ENCODE measurements around the gene STK26. TPM values are rescaled to one million over a fixed set of nuclear protein-coding genes. Genes with fewer than 3 reads are reported as not detected.

The STK26 gene
- total and polyA plus RNA-seq, 2 of the 13 experiments (the other 11 are each of a cell fraction or from before 2014, with no cell fraction given) = 16.9 to 47.9 TPM

DNA sequence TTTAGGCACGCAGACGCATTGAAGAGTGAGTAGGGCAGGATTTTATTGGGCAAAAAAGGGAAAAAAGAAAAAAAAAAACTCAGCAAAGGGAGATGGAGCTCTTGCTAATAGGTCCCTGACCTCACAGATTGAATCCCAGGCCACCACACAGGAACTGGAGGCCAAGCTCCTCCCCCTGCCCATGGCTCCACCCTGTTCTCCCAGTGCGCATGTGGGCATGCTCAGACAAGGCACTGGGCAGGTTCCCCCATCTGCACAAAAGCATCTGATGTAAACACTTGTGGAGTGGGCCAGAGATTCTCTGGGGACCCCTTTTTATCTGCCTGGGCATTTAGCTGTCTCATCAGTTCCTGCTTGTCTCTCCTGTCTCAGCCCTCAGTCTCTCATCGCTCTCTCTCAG, 95.3 kb downstream of the STK26 start:
- no peaks in the 10 kb centered on the region for H3K4me1 ChIP-seq (ENCODE audit: insufficient read depth, low read length)
- ChIA-PET POLR2A (no interaction called here), CTCF (ENCODE audit: low intra/inter-chr PET ratio, low total read pairs) (no interaction called here)
- no peak for ATAC-seq
- in situ Hi-C loops (cut with HindIII; ENCODE audit: extremely low pct_ligation_motif_present, low pct_unique_long_range_greater_than_20kb) (no loop called here), intact Hi-C loops (cut with micrococcal nuclease; ENCODE audit: unreplicated experiment) (no loop called here)
- no TSS peak for BruUV-seq (replicated peaks)
- no peak overlapping the region for H2AFZ ChIP-seq (ENCODE audit: low read length)
- no peaks in the 10 kb centered on the region for H3K79me2 ChIP-seq (ENCODE audit: insufficient read depth, low read length)
- DNase-seq (ENCODE audit: low spot score) = no peak
- FAIRE-seq = no peak
- no peak overlapping the region for H3K4me3 ChIP-seq (replicated peaks in 1 of 3; ENCODE audit: insufficient read depth in 1 of 3, low read depth in 2 of 3, low read length in 3 of 3)
- 93% methylated on average over 4 of the region's 4 CpGs for WGBS (ENCODE audit: low lambda C conversion rate)
- H4K20me1 ChIP-seq (ENCODE audit: insufficient read depth, low read length) = no peaks in the 10 kb centered on the region
- no peak overlapping the region for H3K4me2 ChIP-seq (ENCODE audit: low read depth, low read length)
- H3K9me3 ChIP-seq (ENCODE audit: low read length) = no peaks in the 10 kb centered on the region
- H3K9ac ChIP-seq (ENCODE audit: insufficient read depth, low read depth, low read length) = no peak overlapping the region
- TF ChIP-seq U2AF1 (optimal IDR thresholded peaks at IDR 0.05; ENCODE audit: low read depth, low read length) (no peak), ZNF317 (CRISPR knock-in tag; IDR thresholded peaks at IDR 0.05) (no peak), ZBTB7B (CRISPR knock-in tag; IDR thresholded peaks at IDR 0.05) (no peak), ZNF615 (CRISPR knock-in tag; IDR thresholded peaks at IDR 0.05; ENCODE audit: borderline replicate concordance) (no peak), JUND (CRISPR knock-in tag; IDR thresholded peaks at IDR 0.05) (no peak), AHR (CRISPR knock-in tag; IDR thresholded peaks at IDR 0.05) (no peak), SNRNP70 (IDR thresholded peaks at IDR 0.05; ENCODE audit: low read depth, low read length) (no peak), ZFX (CRISPR knock-in tag; IDR thresholded peaks at IDR 0.05; ENCODE audit: low read depth) (no peak), TP53 (CRISPR knock-in tag; conservative IDR thresholded peaks at IDR 0.05) (no peak), NFIB (CRISPR knock-in tag; IDR thresholded peaks at IDR 0.05; ENCODE audit: borderline replicate concordance) (no peak), ZFYVE20 (CRISPR knock-in tag; IDR thresholded peaks at IDR 0.05; ENCODE audit: borderline replicate concordance, low read depth) (no peak), ZNF354B (CRISPR knock-in tag; IDR thresholded peaks at IDR 0.05) (no peak), JDP2 (CRISPR knock-in tag; IDR thresholded peaks at IDR 0.05; ENCODE audit: borderline replicate concordance) (no peak), ZNF737 (CRISPR knock-in tag; IDR thresholded peaks at IDR 0.05; ENCODE audit: borderline replicate concordance) (no peak)
- TF ChIP-seq, protein P1, sequence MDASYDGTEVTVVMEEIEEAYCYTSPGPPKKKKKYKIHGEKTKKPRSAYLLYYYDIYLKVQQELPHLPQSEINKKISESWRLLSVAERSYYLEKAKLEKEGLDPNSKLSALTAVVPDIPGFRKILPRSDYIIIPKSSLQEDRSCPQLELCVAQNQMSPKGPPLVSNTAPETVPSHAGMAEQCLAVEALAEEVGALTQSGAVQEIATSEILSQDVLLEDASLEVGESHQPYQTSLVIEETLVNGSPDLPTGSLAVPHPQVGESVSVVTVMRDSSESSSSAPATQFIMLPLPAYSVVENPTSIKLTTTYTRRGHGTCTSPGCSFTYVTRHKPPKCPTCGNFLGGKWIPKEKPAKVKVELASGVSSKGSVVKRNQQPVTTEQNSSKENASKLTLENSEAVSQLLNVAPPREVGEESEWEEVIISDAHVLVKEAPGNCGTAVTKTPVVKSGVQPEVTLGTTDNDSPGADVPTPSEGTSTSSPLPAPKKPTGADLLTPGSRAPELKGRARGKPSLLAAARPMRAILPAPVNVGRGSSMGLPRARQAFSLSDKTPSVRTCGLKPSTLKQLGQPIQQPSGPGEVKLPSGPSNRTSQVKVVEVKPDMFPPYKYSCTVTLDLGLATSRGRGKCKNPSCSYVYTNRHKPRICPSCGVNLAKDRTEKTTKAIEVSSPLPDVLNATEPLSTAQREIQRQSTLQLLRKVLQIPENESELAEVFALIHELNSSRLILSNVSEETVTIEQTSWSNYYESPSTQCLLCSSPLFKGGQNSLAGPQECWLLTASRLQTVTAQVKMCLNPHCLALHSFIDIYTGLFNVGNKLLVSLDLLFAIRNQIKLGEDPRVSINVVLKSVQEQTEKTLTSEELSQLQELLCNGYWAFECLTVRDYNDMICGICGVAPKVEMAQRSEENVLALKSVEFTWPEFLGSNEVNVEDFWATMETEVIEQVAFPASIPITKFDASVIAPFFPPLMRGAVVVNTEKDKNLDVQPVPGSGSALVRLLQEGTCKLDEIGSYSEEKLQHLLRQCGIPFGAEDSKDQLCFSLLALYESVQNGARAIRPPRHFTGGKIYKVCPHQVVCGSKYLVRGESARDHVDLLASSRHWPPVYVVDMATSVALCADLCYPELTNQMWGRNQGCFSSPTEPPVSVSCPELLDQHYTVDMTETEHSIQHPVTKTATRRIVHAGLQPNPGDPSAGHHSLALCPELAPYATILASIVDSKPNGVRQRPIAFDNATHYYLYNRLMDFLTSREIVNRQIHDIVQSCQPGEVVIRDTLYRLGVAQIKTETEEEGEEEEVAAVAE (CRISPR knock-in tag; IDR thresholded peaks at IDR 0.05; ENCODE audit: borderline replicate concordance) = no peak
- TF ChIP-seq, protein P2, sequence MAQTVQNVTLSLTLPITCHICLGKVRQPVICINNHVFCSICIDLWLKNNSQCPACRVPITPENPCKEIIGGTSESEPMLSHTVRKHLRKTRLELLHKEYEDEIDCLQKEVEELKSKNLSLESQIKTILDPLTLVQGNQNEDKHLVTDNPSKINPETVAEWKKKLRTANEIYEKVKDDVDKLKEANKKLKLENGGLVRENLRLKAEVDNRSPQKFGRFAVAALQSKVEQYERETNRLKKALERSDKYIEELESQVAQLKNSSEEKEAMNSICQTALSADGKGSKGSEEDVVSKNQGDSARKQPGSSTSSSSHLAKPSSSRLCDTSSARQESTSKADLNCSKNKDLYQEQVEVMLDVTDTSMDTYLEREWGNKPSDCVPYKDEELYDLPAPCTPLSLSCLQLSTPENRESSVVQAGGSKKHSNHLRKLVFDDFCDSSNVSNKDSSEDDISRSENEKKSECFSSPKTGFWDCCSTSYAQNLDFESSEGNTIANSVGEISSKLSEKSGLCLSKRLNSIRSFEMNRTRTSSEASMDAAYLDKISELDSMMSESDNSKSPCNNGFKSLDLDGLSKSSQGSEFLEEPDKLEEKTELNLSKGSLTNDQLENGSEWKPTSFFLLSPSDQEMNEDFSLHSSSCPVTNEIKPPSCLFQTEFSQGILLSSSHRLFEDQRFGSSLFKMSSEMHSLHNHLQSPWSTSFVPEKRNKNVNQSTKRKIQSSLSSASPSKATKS (CRISPR knock-in tag; IDR thresholded peaks at IDR 0.05) = no peak
- no peak overlapping the region for H3K27ac ChIP-seq (ENCODE audit: extremely low read length, insufficient read depth, low read length)
- no peaks in the 10 kb centered on the region for H3K36me3 ChIP-seq (replicated peaks in 1 of 2; ENCODE audit: control insufficient read depth in 1 of 2, insufficient read depth in 2 of 2, low read length in 2 of 2)
- H3K27me3 ChIP-seq (ENCODE audit: control insufficient read depth in 1 of 2, insufficient read depth in 2 of 2, low read length in 2 of 2) = no peaks in the 10 kb centered on the region
